Measurements from ENCODE around the gene EFCAB14. TPM values are rescaled to one million over a fixed set of nuclear protein-coding genes. Genes with fewer than 3 reads are reported as not detected.
"Not testable (repeated sequence)": the region's sequence is repeated elsewhere in the genome, so short reads cannot be mapped to it uniquely, and the experiment has no call there.

EFCAB14 gene
- total RNA-seq, 4 donors from 2014 or later: 129 to 162 (median 138) TPM

DNA sequence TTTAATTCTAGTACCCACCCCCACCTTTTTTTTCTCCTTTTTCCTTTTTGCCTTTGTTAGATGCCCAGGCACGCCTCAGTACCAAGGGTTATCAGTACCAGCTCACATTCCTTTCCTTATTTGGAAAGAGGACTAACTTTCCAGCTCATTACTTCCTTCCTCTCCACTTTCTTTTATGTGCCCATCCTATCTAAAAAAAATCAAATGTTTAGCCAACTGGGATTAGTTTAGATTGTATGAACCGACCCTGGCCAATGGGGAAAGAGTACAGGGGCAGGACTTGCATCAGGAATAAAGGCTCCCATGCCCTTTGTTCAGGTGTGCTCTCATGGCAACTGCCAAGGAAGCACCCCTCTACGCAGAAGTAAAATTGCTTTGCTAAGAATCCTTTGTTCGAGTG, 35.8 kb upstream of the EFCAB14 start:
- H3K9me3 ChIP-seq; H3K27me3 ChIP-seq; H3K36me3 ChIP-seq; intact Hi-C loops (cut with DNase I); H3K4me3 ChIP-seq (replicated peaks in 1 of 3): not testable (repeated sequence)
- peak in 1 of 2 donors; percentile 44 for TF ChIP-seq POLR2A (IDR thresholded peaks at IDR 0.05)
- peak overlapping the region; percentile 83 to 89 (median 85) for H3K27ac ChIP-seq
- H3K4me1 ChIP-seq: peaks cover 45 to 58% of the 10 kb centered on the region in 2 donors
- WGBS, 2 donors: 48 to 53% methylated on average over 4 of the region's 4 CpGs
- peak; percentile 30 to 48 for DNase-seq

- H3K27me3 ChIP-seq: no peaks in the 10 kb centered on the region
- H3K36me3 ChIP-seq: no peaks in the 10 kb centered on the region
- no peaks in the 10 kb centered on the region for H3K9me3 ChIP-seq
- DNase-seq: no peak
- intact Hi-C loops (cut with DNase I): no loop called here
- peaks cover 46 to 60% of the 10 kb centered on the region in 2 donors for H3K4me1 ChIP-seq
- TF ChIP-seq, protein P1, sequence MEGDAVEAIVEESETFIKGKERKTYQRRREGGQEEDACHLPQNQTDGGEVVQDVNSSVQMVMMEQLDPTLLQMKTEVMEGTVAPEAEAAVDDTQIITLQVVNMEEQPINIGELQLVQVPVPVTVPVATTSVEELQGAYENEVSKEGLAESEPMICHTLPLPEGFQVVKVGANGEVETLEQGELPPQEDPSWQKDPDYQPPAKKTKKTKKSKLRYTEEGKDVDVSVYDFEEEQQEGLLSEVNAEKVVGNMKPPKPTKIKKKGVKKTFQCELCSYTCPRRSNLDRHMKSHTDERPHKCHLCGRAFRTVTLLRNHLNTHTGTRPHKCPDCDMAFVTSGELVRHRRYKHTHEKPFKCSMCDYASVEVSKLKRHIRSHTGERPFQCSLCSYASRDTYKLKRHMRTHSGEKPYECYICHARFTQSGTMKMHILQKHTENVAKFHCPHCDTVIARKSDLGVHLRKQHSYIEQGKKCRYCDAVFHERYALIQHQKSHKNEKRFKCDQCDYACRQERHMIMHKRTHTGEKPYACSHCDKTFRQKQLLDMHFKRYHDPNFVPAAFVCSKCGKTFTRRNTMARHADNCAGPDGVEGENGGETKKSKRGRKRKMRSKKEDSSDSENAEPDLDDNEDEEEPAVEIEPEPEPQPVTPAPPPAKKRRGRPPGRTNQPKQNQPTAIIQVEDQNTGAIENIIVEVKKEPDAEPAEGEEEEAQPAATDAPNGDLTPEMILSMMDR (IDR thresholded peaks at IDR 0.05): no peak
- no peak for TF ChIP-seq POLR2A (IDR thresholded peaks at IDR 0.05)
- WGBS, 2 donors: 36 to 50% methylated on average over 1 of the region's 1 CpG
- H3K4me3 ChIP-seq (replicated peaks in 1 of 3): no peak overlapping the region
- H3K27ac ChIP-seq: peak overlapping the region in 2 of 3 donors; percentile 16 to 25
Observed at GRCh38 chr1:46753985-46754384, 35.1 kb upstream of the EFCAB14 start.

DNA sequence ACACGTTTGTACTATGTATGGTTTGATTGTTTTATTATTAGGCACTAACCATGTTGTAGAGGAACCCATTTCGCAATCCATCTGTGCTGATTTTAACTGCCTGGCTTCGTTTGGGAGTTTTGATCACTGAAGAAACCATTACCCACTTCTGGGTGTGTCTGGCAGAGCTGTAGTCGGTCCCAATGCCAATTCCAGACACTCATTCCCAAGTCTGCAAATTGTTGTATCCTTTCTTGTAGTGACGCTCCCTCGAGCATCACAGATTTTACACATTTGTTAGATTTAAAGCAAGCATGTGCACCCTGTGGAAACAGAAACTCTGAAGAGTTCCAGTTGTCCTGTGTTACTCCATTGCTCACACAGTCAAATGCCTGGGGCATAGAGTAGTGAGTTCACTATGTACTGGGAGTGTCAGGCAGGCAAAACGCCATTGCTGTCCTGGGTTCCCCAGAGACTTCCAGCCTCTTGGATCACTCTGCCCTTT, 31.0 kb upstream of the EFCAB14 start:
- H3K4me1 ChIP-seq: peaks cover 16 to 24% of the 10 kb centered on the region in 2 donors
- no peaks in the 10 kb centered on the region for H3K27me3 ChIP-seq
- DNase-seq: peak; percentile 26 to 27
- intact Hi-C loops (cut with DNase I): loop anchor here (5.0 kb wide), 1 partner anchor 237 kb away; no protein-coding TSS in a partner anchor
- peak overlapping the region; percentile 39 to 55 (median 44) for H3K27ac ChIP-seq
- no peaks in the 10 kb centered on the region for H3K9me3 ChIP-seq
- no peak overlapping the region for H3K4me3 ChIP-seq (replicated peaks in 1 of 3)
- H3K36me3 ChIP-seq: no peaks in the 10 kb centered on the region
- WGBS, 2 donors: 39 to 41% methylated on average over 7 of the region's 7 CpGs
- TF ChIP-seq, protein P1 (IDR thresholded peaks at IDR 0.05): no peak
- TF ChIP-seq POLR2A (IDR thresholded peaks at IDR 0.05): no peak

GRCh38 chr1:46749404-46749803, 30.5 kb upstream of the EFCAB14 start:
- Histone ChIP-seq H3K36me3 (no peaks in the 10 kb centered on the region), H3K4me3 (replicated peaks in 1 of 3) (no peak overlapping the region), H3K9me3 (no peaks in the 10 kb centered on the region), H3K27me3 (no peaks in the 10 kb centered on the region), H3K4me1 (peaks cover 14 to 21% of the 10 kb centered on the region in 2 donors), H3K27ac (peak overlapping the region; percentile 39 to 55 (median 44))
- 71 to 91% methylated on average over 1 of the region's 1 CpG for WGBS, 2 donors
- intact Hi-C loops (cut with DNase I): loop anchor here (5.0 kb wide), 1 partner anchor 238 kb away; no protein-coding TSS in a partner anchor
- no peak for DNase-seq
- TF ChIP-seq, protein P1 (IDR thresholded peaks at IDR 0.05): no peak
- TF ChIP-seq POLR2A (IDR thresholded peaks at IDR 0.05): no peak

- no peak overlapping the region for H3K27ac ChIP-seq
- no peak for TF ChIP-seq POLR2A (IDR thresholded peaks at IDR 0.05)
- TF ChIP-seq, protein P1 (IDR thresholded peaks at IDR 0.05): peak; percentile 68 to 89 (median 84)
- intact Hi-C loops (cut with DNase I): loop anchor here (5.0 kb wide), 1 partner anchor 240 kb away; no protein-coding TSS in a partner anchor
- DNase-seq: peak; percentile 69 to 70
- H3K36me3 ChIP-seq: no peaks in the 10 kb centered on the region
- H3K27me3 ChIP-seq: no peaks in the 10 kb centered on the region
- peaks cover 14 to 16% of the 10 kb centered on the region in 2 donors for H3K4me1 ChIP-seq
- no peak overlapping the region for H3K4me3 ChIP-seq (replicated peaks in 1 of 3)
- WGBS, 2 donors: 29 to 33% methylated on average over 5 of the region's 5 CpGs
- no peaks in the 10 kb centered on the region for H3K9me3 ChIP-seq
Observed at GRCh38 chr1:46747683-46748288, 28.9 kb upstream of the EFCAB14 start.

Measured in thyroid gland (tissue), 4 donors.